Activated CD8-positive, alpha-beta memory T cell treated with anti-CD3 and anti-CD28 coated beads, Interleukin-2, amount 50 U/mL, for 4 hours (primary cell): ENCODE data around the gene C1orf21.

Experiments
- DNase-seq: peaks from one replicate; pipeline ENCODE4 v3.0.0-alpha.2; 2020

C1orf21 gene

DNA sequence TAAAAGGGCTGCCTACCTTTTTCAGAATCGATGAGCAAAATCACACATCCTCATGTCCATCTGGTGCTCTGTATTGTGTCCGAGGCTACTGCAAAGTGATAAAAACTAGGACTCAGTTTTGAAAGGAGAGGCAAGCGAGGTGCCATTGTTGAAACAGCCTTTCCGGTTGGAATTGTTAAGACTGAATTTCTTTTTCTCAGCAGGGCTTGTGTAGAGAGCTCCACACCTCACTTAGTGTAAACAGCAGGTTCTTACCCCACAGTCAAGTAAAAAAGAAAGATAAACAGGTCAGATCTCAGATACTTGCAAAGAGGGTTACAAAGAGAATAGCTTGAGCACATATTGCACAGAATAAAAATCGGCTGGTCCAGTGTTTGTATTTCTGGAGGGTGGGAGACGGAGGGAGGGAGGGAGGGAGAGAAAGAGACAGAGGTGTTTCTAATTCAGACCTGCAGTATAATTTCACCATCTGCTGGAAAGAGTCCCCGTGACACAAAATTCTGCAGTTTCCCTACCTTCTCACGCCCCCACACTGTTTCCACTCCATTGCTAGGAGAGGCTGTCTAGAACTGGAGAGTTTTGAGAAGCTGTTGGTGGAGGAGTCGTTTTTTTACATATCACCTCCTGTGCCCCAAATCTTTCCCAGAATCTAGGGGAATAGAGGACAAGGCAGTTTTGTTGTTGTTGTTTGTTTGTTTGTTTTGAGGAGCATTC lies 285.3 kb downstream of the C1orf21 start:
- DNase-seq = no peak

GRCh38 chr1:184673305-184673704 lies 286.5 kb downstream of the C1orf21 start:
- no peak for DNase-seq

- DNase-seq = no peak
Observed at GRCh38 chr1:184677344-184677743, 290.5 kb downstream of the C1orf21 start.
